Left ventricle myocardium inferior (tissue), 1 donor: Measurements from ENCODE around the gene EXOC4. TPM values are rescaled to one million over a fixed set of nuclear protein-coding genes. Genes with fewer than 3 reads are reported as not detected.

Experiments used
- DNase-seq: peaks from one replicate; pipeline ENCODE4 v3.0.0-alpha.2; 2020
- H3K27ac ChIP-seq: fragments of 200-600 bp; replicated peaks from 2 replicates; pipeline ENCODE4 v1.8.0; 2021
- H3K27me3 ChIP-seq: fragments of 200-600 bp; 2 replicates; pipeline ENCODE4 v1.8.0; 2021; ENCODE audit warnings: low read depth
- H3K36me3 ChIP-seq: fragments of 200-600 bp; 2 replicates; pipeline ENCODE4 v1.8.0; 2021
- H3K4me1 ChIP-seq: fragments of 200-600 bp; 2 replicates; pipeline ENCODE4 v1.8.0; 2021
- H3K4me3 ChIP-seq: fragments of 200-600 bp; 2 replicates; pipeline ENCODE4 v1.8.0; 2021; ENCODE audit warnings: mild to moderate bottlenecking, moderate library complexity
- H3K9me3 ChIP-seq: fragments of 200-600 bp; replicated peaks from 2 replicates; pipeline ENCODE4 v1.8.0; 2021
- CTCF ChIP-seq: fragments of 200-600 bp; IDR thresholded peaks from 2 replicates; pipeline ENCODE4 v1.8.0; 2021; ENCODE audit warnings: antibody characterized with exemption, mild to moderate bottlenecking, borderline replicate concordance
- intact Hi-C: fragments of 100-400 bp; cut with micrococcal nuclease; formaldehyde crosslinking; loops from one replicate; pipeline ENCODE4 v1.11.0; 2022
- total RNA-seq: library from RNA; stranded (reverse); fragmentation: NEBNext Ultra II Directional; extraction: Animal tissue kit (Norgen Biotek cat#: 25700); gene quantifications from one replicate; pipeline ENCODE4 v1.2.1, GENCODE V29; 2021
- donor health status: DM: no; HTN: yes; CAD: no; lungs with severe emphysema.

Gene EXOC4
- total RNA-seq, 1 donor from 2014 or later, result 33.8 TPM

GRCh38 chr7:133246558-133246957 lies 6.3 kb upstream of the EXOC4 start:
- TF ChIP-seq CTCF, result no peak
- Histone ChIP-seq H3K27ac (no peak overlapping the region), H3K27me3 (no peaks in the 10 kb centered on the region), H3K4me3 (no peak overlapping the region), H3K36me3 (no peaks in the 10 kb centered on the region), H3K9me3 (peaks cover 10% of the 10 kb centered on the region), H3K4me1 (no peaks in the 10 kb centered on the region)
- intact Hi-C loops, result no loop called here
- no peak for DNase-seq

- H3K27me3 ChIP-seq, result no peaks in the 10 kb centered on the region
- intact Hi-C loops, result no loop called here
- H3K4me3 ChIP-seq, result no peak overlapping the region
- no peak for DNase-seq
- H3K27ac ChIP-seq, result no peak overlapping the region
- H3K36me3 ChIP-seq, result no peaks in the 10 kb centered on the region
- peaks cover 10% of the 10 kb centered on the region for H3K4me1 ChIP-seq
- peaks cover 10% of the 10 kb centered on the region for H3K9me3 ChIP-seq
- no peak for TF ChIP-seq CTCF
These were observed 4.0 kb upstream of the EXOC4 start for GRCh38 chr7:133248901-133249300.

- DNase-seq, result no peak
- Histone ChIP-seq H3K4me1 (peaks cover 32% of the 10 kb centered on the region), H3K9me3 (peaks cover 10% of the 10 kb centered on the region), H3K4me3 (peak overlapping the region; percentile 88), H3K36me3 (no peaks in the 10 kb centered on the region), H3K27ac (no peak overlapping the region), H3K27me3 (no peaks in the 10 kb centered on the region)
- intact Hi-C loops, result no loop called here
- no peak for TF ChIP-seq CTCF
These were observed 396 bp upstream of the EXOC4 start for GRCh38 chr7:133252506-133252857.

- no peak for TF ChIP-seq CTCF
- no peaks in the 10 kb centered on the region for H3K36me3 ChIP-seq
- peak overlapping the region; percentile 90 for H3K27ac ChIP-seq
- peaks cover 8% of the 10 kb centered on the region for H3K9me3 ChIP-seq
- no peaks in the 10 kb centered on the region for H3K27me3 ChIP-seq
- peak overlapping the region; percentile 88 for H3K4me3 ChIP-seq
- no peak for DNase-seq
- intact Hi-C loops, result no loop called here
- peaks cover 32% of the 10 kb centered on the region for H3K4me1 ChIP-seq
These were observed 619 bp downstream of the EXOC4 start for GRCh38 chr7:133253519-133253875.

GRCh38 chr7:133255486-133255885 lies 2.6 kb downstream of the EXOC4 start:
- Histone ChIP-seq H3K4me3 (no peak overlapping the region), H3K4me1 (peaks cover 32% of the 10 kb centered on the region), H3K9me3 (no peaks in the 10 kb centered on the region), H3K27ac (no peak overlapping the region), H3K27me3 (no peaks in the 10 kb centered on the region), H3K36me3 (no peaks in the 10 kb centered on the region)
- no peak for TF ChIP-seq CTCF
- DNase-seq, result no peak
- intact Hi-C loops, result no loop called here

- TF ChIP-seq CTCF, result no peak
- DNase-seq, result no peak
- H3K36me3 ChIP-seq, result no peaks in the 10 kb centered on the region
- no peak overlapping the region for H3K4me3 ChIP-seq
- intact Hi-C loops, result no loop called here
- no peaks in the 10 kb centered on the region for H3K9me3 ChIP-seq
- H3K27me3 ChIP-seq, result no peaks in the 10 kb centered on the region
- H3K4me1 ChIP-seq, result peaks cover 34% of the 10 kb centered on the region
- no peak overlapping the region for H3K27ac ChIP-seq
These were observed 5.3 kb downstream of the EXOC4 start for GRCh38 chr7:133258174-133258573.
